ENCODE measurements around the gene WNT5A.

Gene WNT5A

DNA sequence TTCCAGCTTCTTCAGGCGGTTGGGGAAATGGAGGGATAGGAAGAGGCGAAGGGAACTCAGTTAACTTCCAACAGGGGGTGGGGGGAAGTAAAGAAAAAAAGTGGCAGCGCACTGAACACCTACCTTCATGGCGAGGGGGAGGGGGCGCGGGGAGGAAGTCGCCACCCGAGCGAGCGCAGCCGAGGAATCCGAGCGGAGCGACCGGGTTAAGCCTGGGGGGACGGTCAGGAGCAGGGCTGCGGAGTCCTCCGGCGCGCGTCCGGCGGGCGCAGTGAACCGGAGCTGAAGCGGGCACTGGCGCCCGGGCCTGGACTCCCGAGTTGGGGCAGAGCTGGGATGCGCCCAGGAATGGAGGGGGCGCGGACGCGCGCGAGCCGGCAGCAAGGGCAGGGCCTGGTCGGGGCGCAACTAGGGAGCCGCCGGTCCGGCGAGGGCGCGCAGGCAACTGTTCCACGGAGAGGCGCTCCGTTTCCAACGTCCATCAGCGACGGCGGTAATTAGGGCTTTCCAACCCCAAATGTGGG is at the start of gene WNT5A:
WNT5A (minus strand) TSS at position 450 of the 524 bp plus-strand sequence; CDS start at position 129, 321 bp downstream.
- DNase-seq, result no peak

- no peak for DNase-seq
Measured at GRCh38 chr3:55534876-55535275, 47.8 kb upstream of the WNT5A start.

DNA sequence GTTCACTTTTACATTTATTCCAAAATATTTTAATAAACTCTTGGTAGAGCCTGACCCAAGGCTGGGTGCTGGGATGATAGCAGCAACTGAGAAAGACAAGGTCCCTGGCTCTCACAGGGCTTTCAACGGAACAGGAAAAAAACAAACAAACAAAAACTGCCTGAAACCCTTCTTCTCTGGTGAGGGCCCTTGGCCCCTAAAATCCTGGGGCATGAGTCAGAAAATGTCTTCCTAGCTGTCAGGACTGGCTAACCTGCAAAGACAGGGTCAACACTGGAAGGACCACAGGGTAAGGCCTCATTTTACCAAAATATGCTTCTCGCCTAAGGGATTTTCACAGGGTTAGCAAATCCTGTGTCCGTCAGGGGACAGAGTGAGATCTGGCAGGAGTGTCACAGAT is 45.7 kb upstream of the WNT5A start:
- DNase-seq, result no peak

GRCh38 chr3:55531321-55531720 is 44.2 kb upstream of the WNT5A start:
- no peak for DNase-seq

DNA sequence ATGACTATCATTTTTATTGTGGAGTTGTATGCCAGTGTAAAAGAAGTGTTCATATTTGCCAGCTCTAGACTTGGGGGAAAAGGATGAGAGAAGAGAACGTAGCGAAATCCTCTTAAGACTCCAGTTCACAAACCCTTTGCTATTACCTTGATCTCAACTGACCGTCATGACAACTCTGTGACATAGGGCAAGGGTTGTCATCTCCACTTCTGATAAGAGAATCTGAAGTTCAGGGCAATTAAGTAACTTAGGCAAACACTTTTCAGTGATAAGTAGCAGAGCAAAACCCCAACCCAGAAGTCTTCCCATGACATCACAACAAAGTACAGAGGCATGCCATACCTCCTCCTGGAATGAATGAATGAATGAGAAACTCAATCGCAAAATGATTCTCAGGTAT is 40.3 kb upstream of the WNT5A start:
- no peak for DNase-seq

- no peak for DNase-seq
Measured at GRCh38 chr3:55526332-55527030, 39.4 kb upstream of the WNT5A start.

- DNase-seq, result no peak
Measured at GRCh38 chr3:55525436-55525835, 38.3 kb upstream of the WNT5A start.

- no peak for DNase-seq
Measured at GRCh38 chr3:55524565-55525244, 37.6 kb upstream of the WNT5A start.

DNA sequence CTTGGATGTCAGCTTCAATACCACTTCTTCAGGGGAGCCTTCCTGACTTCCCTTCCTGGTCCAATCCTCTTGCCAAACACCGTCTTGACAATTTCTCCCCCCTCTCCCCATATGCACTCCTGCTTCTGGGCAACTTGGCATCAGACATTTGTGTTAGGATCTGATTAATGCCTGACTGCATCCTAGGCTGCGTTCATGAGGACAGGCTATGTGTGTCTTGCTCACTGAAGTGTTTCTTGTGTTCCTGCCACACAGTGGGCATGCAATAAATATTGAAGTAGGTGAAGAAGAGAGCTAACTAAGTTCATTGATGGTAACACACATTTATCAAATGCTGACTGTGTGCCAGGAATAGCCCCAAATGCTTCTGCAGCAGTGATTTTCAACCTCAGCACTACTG is 36.4 kb upstream of the WNT5A start:
- DNase-seq, result no peak

DNA sequence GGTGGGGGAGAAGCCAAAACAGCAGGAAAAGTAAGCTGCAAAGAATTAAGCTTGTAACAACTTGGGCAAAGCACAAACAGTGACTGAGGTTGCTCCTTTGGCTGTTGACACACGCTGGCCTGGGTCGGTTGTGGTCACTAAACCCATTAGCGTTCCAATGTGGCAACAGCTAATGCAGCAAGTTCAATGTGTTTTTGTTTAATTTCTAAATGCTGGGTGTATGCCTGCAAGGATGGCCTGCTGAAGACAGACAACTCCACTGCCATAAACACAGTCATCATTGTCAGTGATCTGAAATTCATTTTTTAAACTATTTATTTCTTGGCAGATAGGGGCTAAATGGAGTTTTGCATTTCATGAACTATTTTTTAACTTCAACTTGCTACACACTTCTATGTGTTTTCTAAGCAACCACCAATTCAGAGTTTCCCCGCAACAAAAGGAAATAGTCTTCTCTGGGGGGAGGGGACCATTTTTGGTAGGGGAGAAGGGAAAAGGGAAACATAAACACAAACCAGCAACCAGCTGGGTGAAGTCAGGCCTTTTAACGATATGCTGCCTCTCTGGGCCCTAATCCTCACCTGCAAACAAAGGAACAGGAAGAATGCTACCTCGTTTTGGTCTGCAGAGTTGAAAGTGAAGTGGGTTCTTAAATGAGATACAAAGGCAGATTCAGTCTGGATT is 34.8 kb upstream of the WNT5A start:
- DNase-seq, result no peak

DNA sequence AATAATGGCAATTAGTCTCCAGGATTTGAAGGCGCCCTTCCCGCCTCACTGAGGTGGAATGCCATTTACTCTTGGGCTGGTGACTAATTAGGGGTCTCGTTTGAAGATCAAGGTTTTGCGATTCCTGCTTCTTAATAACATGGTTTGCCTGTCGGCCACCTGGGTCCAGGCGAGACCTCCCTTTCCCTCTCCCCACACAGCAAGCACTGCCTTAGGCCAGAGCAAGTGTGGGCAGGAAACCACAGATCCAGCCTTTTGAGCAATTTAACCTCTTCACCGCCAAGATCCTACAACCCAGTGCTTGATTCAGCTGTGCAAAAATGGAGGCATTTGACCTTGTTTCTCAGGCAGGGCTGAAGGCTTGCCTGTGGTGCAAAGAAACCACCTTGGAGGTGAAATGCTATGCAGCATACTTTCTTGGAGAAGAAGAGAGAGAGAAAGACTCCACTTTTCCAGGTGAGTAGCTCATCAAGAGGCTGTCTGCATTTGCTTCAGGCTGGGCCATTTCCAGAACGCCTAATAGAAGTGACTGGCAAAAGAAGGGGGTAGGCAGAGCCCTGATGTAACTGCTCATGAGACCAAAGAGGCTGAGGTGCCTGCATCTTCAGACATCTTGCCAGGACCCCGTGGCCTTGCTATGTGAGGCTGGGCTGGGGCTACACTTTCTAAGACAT is 34.1 kb upstream of the WNT5A start:
- DNase-seq, result no peak

DNA sequence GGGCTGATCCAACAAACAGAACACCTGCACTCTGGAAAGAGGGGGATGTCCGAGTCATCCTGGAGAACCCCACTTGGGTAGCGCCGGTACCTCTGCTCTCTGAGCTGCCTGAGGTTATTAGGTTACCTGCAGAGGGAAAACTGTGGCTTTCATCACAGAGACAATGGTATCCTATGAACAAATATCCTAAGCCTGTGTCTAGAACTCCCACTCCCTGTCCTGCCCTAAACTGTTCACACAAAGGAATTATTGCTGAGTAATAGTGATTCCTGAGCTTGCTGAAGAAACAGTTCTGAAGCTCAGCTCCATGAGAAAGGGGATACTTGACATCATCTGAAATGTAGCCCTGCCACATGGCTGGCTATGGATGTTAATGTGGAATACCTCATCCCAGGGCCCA is 31.9 kb upstream of the WNT5A start:
- DNase-seq, result no peak

- DNase-seq, result no peak
Measured at GRCh38 chr3:55518451-55518850, 31.3 kb upstream of the WNT5A start.

DNA sequence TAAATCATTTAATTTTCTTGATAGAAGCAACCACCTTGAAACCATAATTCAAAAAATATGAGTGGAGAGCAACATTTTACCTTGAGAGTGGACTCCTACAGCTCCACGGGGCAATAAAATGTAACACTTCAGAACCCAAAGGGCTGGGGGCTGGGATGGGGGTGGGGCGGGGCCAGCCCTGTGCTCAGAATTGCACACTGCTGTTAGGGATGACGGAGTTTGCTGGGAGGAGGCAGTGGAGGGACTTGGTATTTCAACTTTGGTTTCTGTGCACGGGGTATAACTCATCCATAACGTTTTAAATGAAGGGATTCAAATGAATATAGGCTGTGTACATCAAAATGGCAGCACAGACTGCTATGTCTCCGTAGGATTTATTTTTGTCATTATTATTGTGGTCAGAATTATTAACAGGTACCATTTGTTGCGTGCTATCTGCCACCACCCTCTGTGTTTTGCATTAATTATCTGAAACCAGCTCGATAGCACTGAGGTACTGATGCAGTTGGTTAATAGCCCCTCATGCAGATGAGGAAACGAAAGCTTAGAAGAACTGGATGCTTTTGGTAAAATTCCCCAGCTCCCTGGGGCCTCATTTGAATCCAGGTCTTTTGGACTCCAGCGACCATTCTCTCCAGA is 29.4 kb upstream of the WNT5A start:
- no peak for DNase-seq

GRCh38 chr3:55515550-55516246 is 28.6 kb upstream of the WNT5A start:
- DNase-seq, result no peak

DNA sequence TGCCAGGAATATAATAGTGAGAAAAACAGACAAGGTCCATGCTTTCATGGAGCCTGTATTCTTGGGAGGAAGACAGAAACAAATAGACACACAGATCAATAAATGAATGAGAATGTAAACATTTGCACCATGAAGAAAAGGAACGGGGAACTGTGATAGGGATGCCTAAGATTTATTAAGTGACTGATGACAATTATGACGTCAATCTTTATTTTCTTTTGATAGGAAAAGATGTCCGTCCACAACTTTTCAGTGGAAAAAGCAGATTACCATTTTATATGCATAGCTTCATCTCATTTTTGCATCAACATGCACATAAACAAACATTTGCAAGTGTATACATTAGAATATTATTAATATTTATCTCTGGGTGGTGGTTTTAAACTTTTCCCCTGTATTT is 27.9 kb upstream of the WNT5A start:
- DNase-seq, result no peak

DNA sequence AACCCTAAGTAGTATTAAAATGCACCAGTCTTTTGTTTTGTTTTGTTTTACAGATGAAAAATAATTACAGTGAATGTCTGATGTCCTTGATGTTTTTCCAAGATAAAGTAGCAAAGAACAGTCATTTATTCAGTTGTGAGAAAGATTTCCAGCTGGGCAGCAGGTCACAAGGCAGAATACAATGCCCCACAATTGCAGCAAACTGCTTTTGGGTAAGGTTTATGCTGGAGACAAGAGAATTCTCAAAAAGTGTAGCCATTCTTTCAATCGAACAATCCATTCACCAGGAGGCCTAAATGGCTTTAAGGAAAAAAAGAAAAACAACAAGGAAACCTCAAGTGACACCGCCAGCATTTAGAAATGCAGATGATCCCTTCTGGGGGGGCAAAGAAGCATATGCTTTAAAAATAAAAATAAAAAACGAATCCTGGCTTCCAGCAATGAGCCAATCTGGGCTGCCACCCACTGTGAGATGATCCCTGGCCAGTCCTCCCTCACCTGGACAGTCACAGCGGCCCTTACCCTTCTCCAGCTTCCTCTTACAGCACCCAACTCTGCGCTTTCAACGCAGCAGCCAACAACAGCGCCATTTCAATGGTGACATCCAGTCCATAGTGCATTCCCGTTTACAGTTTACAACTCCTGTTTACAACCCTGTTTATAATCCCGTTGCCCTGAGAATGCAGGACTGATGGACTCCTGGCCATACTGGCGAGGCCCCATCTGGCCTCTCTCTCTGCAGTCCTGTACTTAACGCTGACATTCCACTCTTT is 25.7 kb upstream of the WNT5A start:
- no peak for DNase-seq

GRCh38 chr3:55511895-55512570 is 24.9 kb upstream of the WNT5A start:
- no peak for DNase-seq

GRCh38 chr3:55508335-55508734 is 21.2 kb upstream of the WNT5A start:
- no peak for DNase-seq

GRCh38 chr3:55507808-55508207 is 20.7 kb upstream of the WNT5A start:
- no peak for DNase-seq

DNA sequence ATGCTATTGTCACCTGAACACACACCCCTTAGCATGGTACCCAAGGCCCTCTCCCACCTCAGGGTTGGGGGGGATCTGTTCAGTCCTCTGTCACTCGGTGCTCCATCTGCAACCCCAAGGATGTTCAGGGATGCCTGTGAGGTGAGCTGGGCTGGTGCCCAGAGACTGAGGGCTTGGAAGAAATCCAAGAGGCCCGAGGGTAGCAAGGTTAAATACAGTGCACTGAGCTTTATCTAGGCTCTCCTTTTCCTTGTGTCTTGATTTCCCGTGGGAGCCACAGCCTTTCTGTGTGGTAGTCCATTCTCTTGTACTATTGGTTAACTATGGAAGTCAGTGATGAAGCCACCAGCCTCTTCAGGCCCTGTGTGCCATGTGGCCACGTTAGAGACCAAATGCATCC is 18.7 kb upstream of the WNT5A start:
- DNase-seq, result no peak
